Esophagus muscularis mucosa (tissue), 4 donors: ENCODE measurements around the gene ARHGAP6. TPM values are rescaled to one million over a fixed set of nuclear protein-coding genes. Genes with fewer than 3 reads are reported as not detected.

Source experiments
- DNase-seq: peaks from one replicate; pipeline ENCODE4 v3.0.0-alpha.2; 2017; ENCODE audit errors: extremely low spot score
- H3K27ac ChIP-seq, 4 donors: fragments of 200-600 bp; sonication (generic); replicated peaks in 1 of 4; 1 replicate in 3 of 4; 2 replicates in 1 of 4; pipeline ENCODE4 v1.5.1; 2016 to 2019; ENCODE audit warnings: mild to moderate bottlenecking in 1 of 4
- H3K27me3 ChIP-seq, 4 donors: fragments of 200-600 bp; sonication (generic); one replicate each; pipeline versions ENCODE4 v1.5.1 to v1.6.0; 2016 to 2019
- H3K36me3 ChIP-seq, 4 donors: fragments of 200-600 bp; sonication (generic); one replicate each; pipeline ENCODE4 v1.5.1; 2016 to 2019
- H3K4me1 ChIP-seq, 4 donors: fragments of 200-600 bp; sonication (generic); one replicate each; pipeline ENCODE4 v1.5.1; 2016 to 2019
- H3K4me3 ChIP-seq, 4 donors: fragments of 200-600 bp; sonication (generic); 1 replicate in 2 of 4; 2 replicates in 2 of 4; pipeline ENCODE4 v1.5.1; 2016 to 2019; ENCODE audit warnings: mild to moderate bottlenecking in 4 of 4, moderate library complexity in 1 of 4
- H3K9me3 ChIP-seq, 4 donors: fragments of 200-600 bp; sonication (generic); 1 replicate in 3 of 4; 2 replicates in 1 of 4; pipeline ENCODE4 v1.5.1; 2016 to 2019
- EP300 ChIP-seq: sonication (generic); formaldehyde crosslinking; IDR thresholded peaks from one replicate; pipeline ENCODE4 v1.6.1; 2017; ENCODE audit warnings: antibody characterized with exemption
- POLR2A ChIP-seq: fragments of 450-650 bp; IDR thresholded peaks from one replicate; pipeline ENCODE4 v1.6.1; 2017; ENCODE audit warnings: antibody characterized with exemption, moderate library complexity, mild to moderate bottlenecking, low read depth
- POLR2AphosphoS5 ChIP-seq, 2 donors: sonication (generic); formaldehyde crosslinking; IDR thresholded peaks; one replicate each; pipeline ENCODE4 v1.6.1; 2017; ENCODE audit warnings: antibody characterized with exemption in 2 of 2
- WGBS: methylation state at CpG from one replicate; pipeline ENCODE4 v1.1.5; 2018; 5-methylcytosine and 5-hydroxymethylcytosine counted together
- intact Hi-C: fragments of 100-400 bp; cut with DNase I; formaldehyde crosslinking; loops from one replicate; pipeline ENCODE4 v1.15.1; 2023
- total RNA-seq, 4 donors: library from RNA; depleted of rRNA; stranded (reverse); fragments of >200 nt; gene quantifications; one replicate each; pipeline versions ENCODE4 v1.1.0 to v1.2.1, GENCODE V29; 2016
- TF ChIP-seq, protein P1 (sequence below), 3 experiments: fragments of 200-600 bp in 2 of 3; fragments of 450-650 bp in 1 of 3; sonication (generic) in 2 of 3; IDR thresholded peaks; one replicate each; pipeline ENCODE4 v1.5.1; 2017 to 2019; ENCODE audit warnings: antibody characterized with exemption in 3 of 3, mild to moderate bottlenecking in 2 of 3, moderate library complexity in 1 of 3

Gene ARHGAP6
- total RNA-seq, 4 donors from 2014 or later: 25.2 to 44.8 (median 30.6) TPM

DNA sequence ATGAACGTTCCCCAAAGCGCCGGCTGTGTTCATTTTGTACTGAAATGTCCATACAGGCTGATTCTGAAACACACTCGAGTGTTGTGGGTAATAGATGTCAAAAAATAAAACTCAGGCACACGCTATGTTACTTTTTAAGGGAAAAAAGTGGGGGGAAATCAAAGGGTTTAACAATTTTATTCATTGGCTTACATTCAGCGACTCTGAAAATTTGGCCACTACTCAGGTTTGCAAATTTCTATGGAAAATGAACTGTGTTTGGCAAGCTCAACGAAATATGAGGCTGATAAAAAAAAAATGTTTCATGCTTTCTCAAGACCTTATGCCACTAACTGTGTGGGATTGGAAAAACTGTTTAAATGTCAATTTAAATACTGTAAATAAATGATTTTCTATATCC is 354.0 kb downstream of the ARHGAP6 start:
- TF ChIP-seq EP300 (no peak), POLR2AphosphoS5 (IDR thresholded peaks at IDR 0.05) (no peak), POLR2A (no peak)
- TF ChIP-seq, protein P1, sequence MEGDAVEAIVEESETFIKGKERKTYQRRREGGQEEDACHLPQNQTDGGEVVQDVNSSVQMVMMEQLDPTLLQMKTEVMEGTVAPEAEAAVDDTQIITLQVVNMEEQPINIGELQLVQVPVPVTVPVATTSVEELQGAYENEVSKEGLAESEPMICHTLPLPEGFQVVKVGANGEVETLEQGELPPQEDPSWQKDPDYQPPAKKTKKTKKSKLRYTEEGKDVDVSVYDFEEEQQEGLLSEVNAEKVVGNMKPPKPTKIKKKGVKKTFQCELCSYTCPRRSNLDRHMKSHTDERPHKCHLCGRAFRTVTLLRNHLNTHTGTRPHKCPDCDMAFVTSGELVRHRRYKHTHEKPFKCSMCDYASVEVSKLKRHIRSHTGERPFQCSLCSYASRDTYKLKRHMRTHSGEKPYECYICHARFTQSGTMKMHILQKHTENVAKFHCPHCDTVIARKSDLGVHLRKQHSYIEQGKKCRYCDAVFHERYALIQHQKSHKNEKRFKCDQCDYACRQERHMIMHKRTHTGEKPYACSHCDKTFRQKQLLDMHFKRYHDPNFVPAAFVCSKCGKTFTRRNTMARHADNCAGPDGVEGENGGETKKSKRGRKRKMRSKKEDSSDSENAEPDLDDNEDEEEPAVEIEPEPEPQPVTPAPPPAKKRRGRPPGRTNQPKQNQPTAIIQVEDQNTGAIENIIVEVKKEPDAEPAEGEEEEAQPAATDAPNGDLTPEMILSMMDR (IDR thresholded peaks at IDR 0.05): no peak
- 57% methylated on average over 7 of the region's 7 CpGs for WGBS
- no peak overlapping the region for H3K27ac ChIP-seq

DNA sequence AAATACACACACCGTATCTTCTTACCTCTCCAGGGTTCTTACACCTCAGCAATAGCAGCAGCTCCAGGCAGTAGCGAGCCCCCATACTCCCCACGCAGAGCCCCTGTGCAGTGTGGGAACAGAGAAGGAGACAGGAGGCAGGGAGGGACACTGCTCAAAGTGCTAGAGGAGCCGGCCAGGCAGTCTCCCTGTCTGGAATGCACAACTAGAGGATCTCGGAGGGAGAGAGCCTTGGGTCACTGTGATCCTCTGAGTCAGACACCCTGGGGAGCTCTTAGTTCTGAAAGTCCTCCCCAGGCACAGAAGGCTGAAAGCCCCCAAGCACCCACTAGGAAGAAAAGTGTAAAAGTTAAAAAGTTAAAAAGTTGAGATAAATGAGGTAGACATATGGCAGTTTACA is 356.5 kb downstream of the ARHGAP6 start:
- WGBS: 64% methylated on average over 5 of the region's 5 CpGs
- no peak for DNase-seq
- intact Hi-C loops: no loop called here

More for the DNA sequence above, 354.0 kb downstream of the ARHGAP6 start:
- Histone ChIP-seq H3K4me1 (no peaks in the 10 kb centered on the region), H3K27me3 (no peaks in the 10 kb centered on the region), H3K9me3 (no peaks in the 10 kb centered on the region), H3K4me3 (no peak overlapping the region), H3K36me3 (no peaks in the 10 kb centered on the region)
- no peak for DNase-seq
- intact Hi-C loops: no loop called here

DNA sequence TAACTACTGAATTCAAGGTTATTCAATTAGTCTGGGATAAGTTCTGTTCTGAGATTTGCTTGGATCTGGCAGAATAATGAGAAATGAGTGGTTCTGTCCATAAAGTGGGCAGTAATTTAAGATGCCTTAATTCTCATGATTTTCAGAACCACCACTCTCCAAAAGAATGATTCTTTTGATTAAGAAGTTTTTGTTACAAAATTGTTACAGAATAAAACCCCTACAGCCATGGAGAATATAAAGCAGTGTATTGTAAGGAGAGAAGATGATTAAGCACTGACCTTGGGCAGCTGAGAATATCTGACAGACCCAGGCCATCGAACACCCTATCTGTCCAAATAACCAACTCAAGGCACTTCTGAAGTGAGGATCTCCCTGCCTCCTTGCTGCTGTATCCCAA is 360.1 kb downstream of the ARHGAP6 start:
- WGBS: 75% methylated on average over 1 of the region's 1 CpG
- no peaks in the 10 kb centered on the region for H3K36me3 ChIP-seq
- TF ChIP-seq POLR2A: no peak
- TF ChIP-seq POLR2AphosphoS5 (IDR thresholded peaks at IDR 0.05): no peak
- TF ChIP-seq, protein P1 (IDR thresholded peaks at IDR 0.05): no peak
- TF ChIP-seq EP300: no peak
- H3K4me3 ChIP-seq: no peak overlapping the region
- no peaks in the 10 kb centered on the region for H3K9me3 ChIP-seq
- intact Hi-C loops: no loop called here
- H3K4me1 ChIP-seq: peaks cover 0 to 10% (median 3%) of the 10 kb centered on the region in 4 donors
- no peak overlapping the region for H3K27ac ChIP-seq
- no peak for DNase-seq
- H3K27me3 ChIP-seq: no peaks in the 10 kb centered on the region

More for the DNA sequence above, 356.5 kb downstream of the ARHGAP6 start:
- no peaks in the 10 kb centered on the region for H3K36me3 ChIP-seq
- TF ChIP-seq, protein P1 (IDR thresholded peaks at IDR 0.05): no peak
- TF ChIP-seq POLR2A: no peak
- TF ChIP-seq POLR2AphosphoS5 (IDR thresholded peaks at IDR 0.05): no peak
- TF ChIP-seq EP300: no peak
- H3K9me3 ChIP-seq: no peaks in the 10 kb centered on the region
- H3K27ac ChIP-seq: no peak overlapping the region
- no peaks in the 10 kb centered on the region for H3K4me1 ChIP-seq
- no peaks in the 10 kb centered on the region for H3K27me3 ChIP-seq
- H3K4me3 ChIP-seq: no peak overlapping the region

DNA sequence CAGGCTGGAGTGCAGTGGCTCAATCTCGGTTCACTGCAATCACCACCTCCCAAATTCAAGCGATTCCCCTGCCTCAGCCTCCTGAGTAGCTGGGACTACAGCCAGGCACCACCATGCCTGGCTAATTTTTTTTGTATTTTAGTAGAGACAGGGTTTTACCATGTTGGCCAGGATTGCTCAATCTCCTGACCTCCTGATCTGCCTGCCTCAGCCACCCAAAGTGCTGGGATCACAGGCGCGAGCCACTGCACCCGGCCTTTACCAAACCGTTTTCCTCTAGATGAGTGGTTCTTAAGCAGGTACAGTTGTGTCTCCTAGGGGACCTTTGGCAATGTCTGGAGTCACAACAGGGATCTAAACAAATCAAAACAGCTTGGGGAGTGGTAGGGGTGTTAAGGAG is 360.9 kb downstream of the ARHGAP6 start:
- intact Hi-C loops: no loop called here
- 78% methylated on average over 6 of the region's 6 CpGs for WGBS
- peaks cover 0 to 10% (median 3%) of the 10 kb centered on the region in 4 donors for H3K4me1 ChIP-seq
- H3K4me3 ChIP-seq: no peak overlapping the region
- no peaks in the 10 kb centered on the region for H3K27me3 ChIP-seq
- no peaks in the 10 kb centered on the region for H3K9me3 ChIP-seq
- DNase-seq: no peak
- TF ChIP-seq, protein P1 (IDR thresholded peaks at IDR 0.05): no peak
- TF ChIP-seq EP300 (no peak), POLR2A (no peak)
- H3K27ac ChIP-seq: no peak overlapping the region
- H3K36me3 ChIP-seq: no peaks in the 10 kb centered on the region

DNA sequence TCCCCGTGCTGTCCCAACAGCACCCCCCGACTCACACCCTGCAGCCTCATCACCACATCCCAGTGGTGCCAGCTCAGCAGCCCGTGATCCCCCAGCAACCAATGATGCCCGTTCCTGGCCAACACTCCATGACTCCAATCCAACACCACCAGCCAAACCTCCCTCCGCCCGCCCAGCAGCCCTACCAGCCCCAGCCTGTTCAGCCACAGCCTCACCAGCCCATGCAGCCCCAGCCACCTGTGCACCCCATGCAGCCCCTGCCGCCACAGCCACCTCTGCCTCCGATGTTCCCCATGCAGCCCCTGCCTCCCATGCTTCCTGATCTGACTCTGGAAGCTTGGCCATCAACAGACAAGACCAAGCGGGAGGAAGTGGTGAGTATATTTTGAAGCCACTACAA is 367.1 kb downstream of the ARHGAP6 start:
- DNase-seq: no peak
- intact Hi-C loops: no loop called here
- WGBS: 85% methylated on average over 9 of the region's 9 CpGs
- H3K27ac ChIP-seq: no peak overlapping the region
- no peak for TF ChIP-seq POLR2AphosphoS5 (IDR thresholded peaks at IDR 0.05)
- no peak for TF ChIP-seq POLR2A
- no peak for TF ChIP-seq EP300
- TF ChIP-seq, protein P1 (IDR thresholded peaks at IDR 0.05): no peak
- H3K36me3 ChIP-seq: no peaks in the 10 kb centered on the region
- H3K4me3 ChIP-seq: no peak overlapping the region
- H3K4me1 ChIP-seq: peaks cover 0 to 13% (median 3%) of the 10 kb centered on the region in 4 donors
- no peaks in the 10 kb centered on the region for H3K27me3 ChIP-seq
- no peaks in the 10 kb centered on the region for H3K9me3 ChIP-seq
